ENCODE measurements around the gene ETV3.

Gene ETV3

GRCh38 chr1:157131281-157131680, 6.9 kb downstream of the ETV3 start:
- DNase-seq (ENCODE audit: low read depth), result no peak
- no peak overlapping the region for H3K4me3 ChIP-seq (ENCODE audit: low read depth, low read length)
- TF ChIP-seq MYC (IDR thresholded peaks at IDR 0.05; ENCODE audit: low read depth, low read length), result no peak
- no peak for TF ChIP-seq POLR2A (IDR thresholded peaks at IDR 0.05; ENCODE audit: extremely low read depth, insufficient read length)
- TF ChIP-seq, protein P1, sequence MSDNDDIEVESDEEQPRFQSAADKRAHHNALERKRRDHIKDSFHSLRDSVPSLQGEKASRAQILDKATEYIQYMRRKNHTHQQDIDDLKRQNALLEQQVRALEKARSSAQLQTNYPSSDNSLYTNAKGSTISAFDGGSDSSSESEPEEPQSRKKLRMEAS (IDR thresholded peaks at IDR 0.05; ENCODE audit: low read depth, low read length), result no peak
- TF ChIP-seq, protein P2, sequence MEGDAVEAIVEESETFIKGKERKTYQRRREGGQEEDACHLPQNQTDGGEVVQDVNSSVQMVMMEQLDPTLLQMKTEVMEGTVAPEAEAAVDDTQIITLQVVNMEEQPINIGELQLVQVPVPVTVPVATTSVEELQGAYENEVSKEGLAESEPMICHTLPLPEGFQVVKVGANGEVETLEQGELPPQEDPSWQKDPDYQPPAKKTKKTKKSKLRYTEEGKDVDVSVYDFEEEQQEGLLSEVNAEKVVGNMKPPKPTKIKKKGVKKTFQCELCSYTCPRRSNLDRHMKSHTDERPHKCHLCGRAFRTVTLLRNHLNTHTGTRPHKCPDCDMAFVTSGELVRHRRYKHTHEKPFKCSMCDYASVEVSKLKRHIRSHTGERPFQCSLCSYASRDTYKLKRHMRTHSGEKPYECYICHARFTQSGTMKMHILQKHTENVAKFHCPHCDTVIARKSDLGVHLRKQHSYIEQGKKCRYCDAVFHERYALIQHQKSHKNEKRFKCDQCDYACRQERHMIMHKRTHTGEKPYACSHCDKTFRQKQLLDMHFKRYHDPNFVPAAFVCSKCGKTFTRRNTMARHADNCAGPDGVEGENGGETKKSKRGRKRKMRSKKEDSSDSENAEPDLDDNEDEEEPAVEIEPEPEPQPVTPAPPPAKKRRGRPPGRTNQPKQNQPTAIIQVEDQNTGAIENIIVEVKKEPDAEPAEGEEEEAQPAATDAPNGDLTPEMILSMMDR (IDR thresholded peaks at IDR 0.05; ENCODE audit: low read depth, low read length), result no peak

GRCh38 chr1:157124855-157125254, 13.3 kb downstream of the ETV3 start:
- H3K4me3 ChIP-seq (ENCODE audit: low read depth, low read length), result no peak overlapping the region
- DNase-seq (ENCODE audit: low read depth), result no peak
- TF ChIP-seq, protein P2 (IDR thresholded peaks at IDR 0.05; ENCODE audit: low read depth, low read length), result no peak
- TF ChIP-seq MYC (IDR thresholded peaks at IDR 0.05; ENCODE audit: low read depth, low read length) (no peak), POLR2A (IDR thresholded peaks at IDR 0.05; ENCODE audit: extremely low read depth, insufficient read length) (no peak)
- TF ChIP-seq, protein P1 (IDR thresholded peaks at IDR 0.05; ENCODE audit: low read depth, low read length), result no peak

DNA sequence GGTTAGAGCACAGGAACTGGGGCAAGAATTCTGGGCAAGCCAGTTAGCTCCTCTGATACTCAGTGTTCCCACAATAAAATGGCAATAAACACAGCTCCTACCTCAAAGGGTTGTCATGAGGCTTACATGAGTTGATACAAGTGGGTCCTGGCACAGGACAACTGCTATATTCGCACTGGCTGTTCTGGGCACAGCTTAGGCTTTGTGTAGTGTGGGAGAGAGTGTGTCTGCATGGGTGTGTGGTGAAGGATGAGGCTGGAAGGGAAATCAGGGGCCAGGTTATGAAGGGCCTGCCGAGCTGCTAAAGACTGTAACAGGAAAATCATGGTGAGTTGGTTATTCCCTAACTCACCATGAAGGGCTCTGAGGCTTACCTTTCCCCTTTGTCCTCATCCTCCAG, 18.7 kb downstream of the ETV3 start:
- DNase-seq (ENCODE audit: low read depth), result no peak
- TF ChIP-seq, protein P1 (IDR thresholded peaks at IDR 0.05; ENCODE audit: low read depth, low read length), result no peak
- TF ChIP-seq, protein P2 (IDR thresholded peaks at IDR 0.05; ENCODE audit: low read depth, low read length), result no peak
- TF ChIP-seq POLR2A (IDR thresholded peaks at IDR 0.05; ENCODE audit: extremely low read depth, insufficient read length), result no peak
- no peak for TF ChIP-seq MYC (IDR thresholded peaks at IDR 0.05; ENCODE audit: low read depth, low read length)
- no peak overlapping the region for H3K4me3 ChIP-seq (ENCODE audit: low read depth, low read length)

- no peak overlapping the region for H3K4me3 ChIP-seq (ENCODE audit: low read depth, low read length)
- TF ChIP-seq MYC (IDR thresholded peaks at IDR 0.05; ENCODE audit: low read depth, low read length) (no peak), POLR2A (IDR thresholded peaks at IDR 0.05; ENCODE audit: extremely low read depth, insufficient read length) (no peak)
- TF ChIP-seq, protein P1 (IDR thresholded peaks at IDR 0.05; ENCODE audit: low read depth, low read length), result no peak
- TF ChIP-seq, protein P2 (IDR thresholded peaks at IDR 0.05; ENCODE audit: low read depth, low read length), result no peak
- no peak for DNase-seq (ENCODE audit: low read depth)
Measured at GRCh38 chr1:157119008-157119407, 19.2 kb downstream of the ETV3 start.

DNA sequence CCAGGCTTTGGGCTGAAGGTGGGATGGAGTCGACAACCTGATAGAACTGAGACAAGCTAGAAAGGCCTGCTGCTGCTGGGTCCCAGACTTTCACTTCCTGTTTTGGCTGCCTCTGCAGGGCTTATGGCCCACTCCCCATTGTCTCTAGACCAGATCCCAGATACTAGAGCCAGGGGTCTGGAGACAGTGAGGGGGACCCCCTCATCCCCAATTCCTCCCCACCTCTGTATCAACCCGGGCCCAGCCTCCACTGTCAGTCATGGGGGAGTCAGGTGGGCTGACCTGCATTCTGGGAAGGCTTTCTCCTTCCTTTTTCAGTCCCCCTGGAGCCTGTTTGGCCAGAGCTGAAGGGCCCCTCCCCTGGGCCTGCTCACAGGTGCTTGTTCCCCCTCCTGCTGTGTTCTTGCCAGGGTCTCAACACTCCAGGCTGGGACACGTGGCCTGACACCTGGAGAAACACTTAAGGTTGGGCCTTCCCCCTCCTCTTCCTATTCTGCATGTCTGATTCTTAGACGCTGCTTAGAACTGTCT, 20.6 kb downstream of the ETV3 start:
- peak; percentile 51 for DNase-seq (ENCODE audit: low read depth)
- H3K4me3 ChIP-seq (ENCODE audit: low read depth, low read length), result no peak overlapping the region
- TF ChIP-seq, protein P2 (IDR thresholded peaks at IDR 0.05; ENCODE audit: low read depth, low read length), result no peak
- no peak for TF ChIP-seq POLR2A (IDR thresholded peaks at IDR 0.05; ENCODE audit: extremely low read depth, insufficient read length)
- TF ChIP-seq, protein P1 (IDR thresholded peaks at IDR 0.05; ENCODE audit: low read depth, low read length), result no peak
- TF ChIP-seq MYC (IDR thresholded peaks at IDR 0.05; ENCODE audit: low read depth, low read length), result no peak

Data from NB4 (cell line).